Measurements from ENCODE around the gene CDH24. TPM values are rescaled to one million over a fixed set of nuclear protein-coding genes. Genes with fewer than 3 reads are reported as not detected.

The CDH24 gene
- total and polyA plus RNA-seq, 9 of the 15 experiments (the other 6 are each of a cell fraction or from before 2014, with no cell fraction given), result 0.04 to 16.2 (median 4.9) TPM

DNA sequence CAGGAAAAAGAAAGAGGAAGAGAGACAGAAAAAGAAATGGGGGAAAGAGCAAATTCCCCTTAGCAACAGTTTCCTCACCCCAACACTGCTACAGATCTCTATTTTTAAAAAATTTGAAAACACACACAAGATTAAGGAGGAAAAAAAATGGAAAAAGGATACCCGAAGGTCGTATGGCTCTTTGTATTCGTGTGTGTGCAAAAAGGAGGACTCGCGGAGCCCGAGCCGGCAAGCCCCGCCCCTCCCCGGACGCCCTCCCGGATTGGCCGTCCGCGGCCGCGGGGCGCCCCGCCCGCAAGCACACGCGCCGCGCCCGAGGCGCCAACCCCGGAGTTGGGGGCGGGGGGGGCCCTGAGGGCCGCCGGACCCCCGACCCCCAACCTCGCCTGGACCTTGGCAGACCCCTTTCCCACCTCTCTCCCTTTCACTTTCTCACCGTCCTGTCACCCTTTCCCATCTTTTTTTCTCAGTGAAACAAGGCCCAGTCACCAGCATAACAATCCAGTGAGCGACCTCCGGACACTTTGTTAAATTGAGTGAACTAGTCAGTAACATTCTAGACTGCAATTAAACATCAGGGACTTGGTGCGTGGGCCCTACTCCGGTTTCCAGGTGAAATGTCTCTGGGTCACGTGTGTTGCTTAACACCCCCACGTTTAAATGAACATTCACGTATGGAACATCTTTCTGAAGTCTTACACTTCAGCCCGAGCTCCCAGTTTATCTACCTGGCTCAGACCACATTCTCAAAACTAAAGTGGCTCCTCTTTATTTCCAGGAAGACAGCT is 47.2 kb downstream of the CDH24 start, which contains the start of gene C14orf93 (continued):
- TF ChIP-seq, protein P1, sequence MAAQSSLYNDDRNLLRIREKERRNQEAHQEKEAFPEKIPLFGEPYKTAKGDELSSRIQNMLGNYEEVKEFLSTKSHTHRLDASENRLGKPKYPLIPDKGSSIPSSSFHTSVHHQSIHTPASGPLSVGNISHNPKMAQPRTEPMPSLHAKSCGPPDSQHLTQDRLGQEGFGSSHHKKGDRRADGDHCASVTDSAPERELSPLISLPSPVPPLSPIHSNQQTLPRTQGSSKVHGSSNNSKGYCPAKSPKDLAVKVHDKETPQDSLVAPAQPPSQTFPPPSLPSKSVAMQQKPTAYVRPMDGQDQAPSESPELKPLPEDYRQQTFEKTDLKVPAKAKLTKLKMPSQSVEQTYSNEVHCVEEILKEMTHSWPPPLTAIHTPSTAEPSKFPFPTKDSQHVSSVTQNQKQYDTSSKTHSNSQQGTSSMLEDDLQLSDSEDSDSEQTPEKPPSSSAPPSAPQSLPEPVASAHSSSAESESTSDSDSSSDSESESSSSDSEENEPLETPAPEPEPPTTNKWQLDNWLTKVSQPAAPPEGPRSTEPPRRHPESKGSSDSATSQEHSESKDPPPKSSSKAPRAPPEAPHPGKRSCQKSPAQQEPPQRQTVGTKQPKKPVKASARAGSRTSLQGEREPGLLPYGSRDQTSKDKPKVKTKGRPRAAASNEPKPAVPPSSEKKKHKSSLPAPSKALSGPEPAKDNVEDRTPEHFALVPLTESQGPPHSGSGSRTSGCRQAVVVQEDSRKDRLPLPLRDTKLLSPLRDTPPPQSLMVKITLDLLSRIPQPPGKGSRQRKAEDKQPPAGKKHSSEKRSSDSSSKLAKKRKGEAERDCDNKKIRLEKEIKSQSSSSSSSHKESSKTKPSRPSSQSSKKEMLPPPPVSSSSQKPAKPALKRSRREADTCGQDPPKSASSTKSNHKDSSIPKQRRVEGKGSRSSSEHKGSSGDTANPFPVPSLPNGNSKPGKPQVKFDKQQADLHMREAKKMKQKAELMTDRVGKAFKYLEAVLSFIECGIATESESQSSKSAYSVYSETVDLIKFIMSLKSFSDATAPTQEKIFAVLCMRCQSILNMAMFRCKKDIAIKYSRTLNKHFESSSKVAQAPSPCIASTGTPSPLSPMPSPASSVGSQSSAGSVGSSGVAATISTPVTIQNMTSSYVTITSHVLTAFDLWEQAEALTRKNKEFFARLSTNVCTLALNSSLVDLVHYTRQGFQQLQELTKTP (IDR thresholded peaks at IDR 0.05; ENCODE audit: low read depth in 1 of 2, partially characterized antibody in 2 of 2), result peak in 1 of 2 experiments; percentile 97
- TF ChIP-seq NFRKB (IDR thresholded peaks at IDR 0.05; ENCODE audit: low read depth) (peak; percentile 48), ZNF24 (IDR thresholded peaks at IDR 0.05) (no peak), RAD21 (CRISPR knock-in tag; conservative IDR thresholded peaks at IDR 0.05 in 1 of 2, IDR thresholded peaks at IDR 0.05 in 1 of 2) (no peak; a peak in 1 of 4 replicates), ZNF143 (CRISPR knock-in tag; IDR thresholded peaks at IDR 0.05) (no peak), ZNF253 (CRISPR knock-in tag; conservative IDR thresholded peaks at IDR 0.05) (no peak), PHB2 (IDR thresholded peaks at IDR 0.05; ENCODE audit: low read depth) (no peak), FIP1L1 (IDR thresholded peaks at IDR 0.05; ENCODE audit: low read depth, low read length, poor library complexity, severe bottlenecking) (no peak), ZNF584 (CRISPR knock-in tag; IDR thresholded peaks at IDR 0.05; ENCODE audit: low read depth) (no peak), ZNF311 (CRISPR knock-in tag; IDR thresholded peaks at IDR 0.05) (no peak), TRIM24 (IDR thresholded peaks at IDR 0.05) (no peak), CHD4 (IDR thresholded peaks at IDR 0.05; ENCODE audit: insufficient read depth, insufficient replicate concordance, low read depth, low read length, poor library complexity, severe bottlenecking) (peak; percentile 33), RAD51 (IDR thresholded peaks at IDR 0.05; ENCODE audit: borderline replicate concordance, low read depth) (peak; percentile 88), NBN (IDR thresholded peaks at IDR 0.05; ENCODE audit: low read depth) (peak; percentile 12), CEBPG (CRISPR knock-in tag; IDR thresholded peaks at IDR 0.05) (no peak), CEBPG (tag; conservative IDR thresholded peaks at IDR 0.05 in 1 of 2, IDR thresholded peaks at IDR 0.05 in 1 of 2) (peak; percentile 21 to 28; a peak in 1 of 4 replicates), STAT5B (CRISPR knock-in tag; IDR thresholded peaks at IDR 0.05) (no peak)
- TF ChIP-seq, protein P2, sequence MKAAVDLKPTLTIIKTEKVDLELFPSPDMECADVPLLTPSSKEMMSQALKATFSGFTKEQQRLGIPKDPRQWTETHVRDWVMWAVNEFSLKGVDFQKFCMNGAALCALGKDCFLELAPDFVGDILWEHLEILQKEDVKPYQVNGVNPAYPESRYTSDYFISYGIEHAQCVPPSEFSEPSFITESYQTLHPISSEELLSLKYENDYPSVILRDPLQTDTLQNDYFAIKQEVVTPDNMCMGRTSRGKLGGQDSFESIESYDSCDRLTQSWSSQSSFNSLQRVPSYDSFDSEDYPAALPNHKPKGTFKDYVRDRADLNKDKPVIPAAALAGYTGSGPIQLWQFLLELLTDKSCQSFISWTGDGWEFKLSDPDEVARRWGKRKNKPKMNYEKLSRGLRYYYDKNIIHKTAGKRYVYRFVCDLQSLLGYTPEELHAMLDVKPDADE (conservative IDR thresholded peaks at IDR 0.05; ENCODE audit: control insufficient read depth, low read depth, low read length), result no peak
- TF ChIP-seq, protein P3, sequence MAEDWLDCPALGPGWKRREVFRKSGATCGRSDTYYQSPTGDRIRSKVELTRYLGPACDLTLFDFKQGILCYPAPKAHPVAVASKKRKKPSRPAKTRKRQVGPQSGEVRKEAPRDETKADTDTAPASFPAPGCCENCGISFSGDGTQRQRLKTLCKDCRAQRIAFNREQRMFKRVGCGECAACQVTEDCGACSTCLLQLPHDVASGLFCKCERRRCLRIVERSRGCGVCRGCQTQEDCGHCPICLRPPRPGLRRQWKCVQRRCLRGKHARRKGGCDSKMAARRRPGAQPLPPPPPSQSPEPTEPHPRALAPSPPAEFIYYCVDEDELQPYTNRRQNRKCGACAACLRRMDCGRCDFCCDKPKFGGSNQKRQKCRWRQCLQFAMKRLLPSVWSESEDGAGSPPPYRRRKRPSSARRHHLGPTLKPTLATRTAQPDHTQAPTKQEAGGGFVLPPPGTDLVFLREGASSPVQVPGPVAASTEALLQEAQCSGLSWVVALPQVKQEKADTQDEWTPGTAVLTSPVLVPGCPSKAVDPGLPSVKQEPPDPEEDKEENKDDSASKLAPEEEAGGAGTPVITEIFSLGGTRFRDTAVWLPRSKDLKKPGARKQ (CRISPR knock-in tag; IDR thresholded peaks at IDR 0.05), result no peak
- TF ChIP-seq, protein P4, sequence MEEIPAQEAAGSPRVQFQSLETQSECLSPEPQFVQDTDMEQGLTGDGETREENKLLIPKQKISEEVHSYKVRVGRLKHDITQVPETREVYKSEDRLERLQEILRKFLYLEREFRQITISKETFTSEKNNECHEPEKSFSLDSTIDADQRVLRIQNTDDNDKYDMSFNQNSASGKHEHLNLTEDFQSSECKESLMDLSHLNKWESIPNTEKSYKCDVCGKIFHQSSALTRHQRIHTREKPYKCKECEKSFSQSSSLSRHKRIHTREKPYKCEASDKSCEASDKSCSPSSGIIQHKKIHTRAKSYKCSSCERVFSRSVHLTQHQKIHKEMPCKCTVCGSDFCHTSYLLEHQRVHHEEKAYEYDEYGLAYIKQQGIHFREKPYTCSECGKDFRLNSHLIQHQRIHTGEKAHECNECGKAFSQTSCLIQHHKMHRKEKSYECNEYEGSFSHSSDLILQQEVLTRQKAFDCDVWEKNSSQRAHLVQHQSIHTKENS (CRISPR knock-in tag; IDR thresholded peaks at IDR 0.05), result no peak
